ENCODE results near the gene TSHZ1.
A peak's percentile ranks its signal among the peaks of the same experiment; 100 is the strongest.

TSHZ1 gene

GRCh38 chr18:75165926-75166325, 44.7 kb upstream of the TSHZ1 start:
- Histone ChIP-seq H3K27ac (ENCODE audit: insufficient read depth in 1 of 2, low read depth in 1 of 2, low read length in 2 of 2, poor library complexity in 1 of 2, severe bottlenecking in 2 of 2) (no peak overlapping the region), H3K4me1 (ENCODE audit: control extremely low read depth in 1 of 4, control insufficient read depth in 4 of 4, insufficient read depth in 4 of 4, low read length in 3 of 4) (peaks cover 0 to 7% (median 0%) of the 10 kb centered on the region in 4 experiments), H3K4me3 (ENCODE audit: control insufficient read depth in 1 of 7, extremely low read depth in 1 of 7, insufficient read depth in 4 of 7, low read depth in 2 of 7, low read length in 6 of 7) (no peak overlapping the region), H3K9me3 (ENCODE audit: control extremely low read depth in 1 of 5, control insufficient read depth in 4 of 5, insufficient read depth in 2 of 5, low read depth in 1 of 5, low read length in 4 of 5) (peaks cover 0 to 3% (median 0%) of the 10 kb centered on the region in 5 experiments), H3K36me3 (ENCODE audit: control insufficient read depth in 4 of 4, insufficient read depth in 4 of 4, low read length in 3 of 4) (no peaks in the 10 kb centered on the region), H3K27me3 (replicated peaks in 2 of 5; ENCODE audit: control insufficient read depth in 4 of 5, insufficient read depth in 5 of 5, low read length in 4 of 5) (peaks cover 0 to 3% (median 0%) of the 10 kb centered on the region in 5 experiments)
- POLR2A ChIA-PET = no interaction called here
- WGBS (ENCODE audit: insufficient coverage) = 95% methylated on average over 6 of the region's 8 CpGs
- CTCF ChIA-PET = interaction anchor here (0.6 to 1.3 kb wide), 2 partner anchors 80 to 1547 kb away, joined by 3 to 4 read pairs; no protein-coding TSS in a partner anchor
- no peak for DNase-seq

GRCh38 chr18:75167137-75167536, 43.5 kb upstream of the TSHZ1 start:
- WGBS (ENCODE audit: insufficient coverage) = 100% methylated on average over 6 of the region's 10 CpGs
- Histone ChIP-seq H3K27me3 (replicated peaks in 2 of 5; ENCODE audit: control insufficient read depth in 4 of 5, insufficient read depth in 5 of 5, low read length in 4 of 5) (peaks cover 0 to 3% (median 0%) of the 10 kb centered on the region in 5 experiments), H3K4me3 (ENCODE audit: control insufficient read depth in 1 of 7, extremely low read depth in 1 of 7, insufficient read depth in 4 of 7, low read depth in 2 of 7, low read length in 6 of 7) (no peak overlapping the region), H3K36me3 (ENCODE audit: control insufficient read depth in 4 of 4, insufficient read depth in 4 of 4, low read length in 3 of 4) (no peaks in the 10 kb centered on the region), H3K9me3 (ENCODE audit: control extremely low read depth in 1 of 5, control insufficient read depth in 4 of 5, insufficient read depth in 2 of 5, low read depth in 1 of 5, low read length in 4 of 5) (peaks cover 0 to 3% (median 0%) of the 10 kb centered on the region in 5 experiments), H3K4me1 (ENCODE audit: control extremely low read depth in 1 of 4, control insufficient read depth in 4 of 4, insufficient read depth in 4 of 4, low read length in 3 of 4) (no peaks in the 10 kb centered on the region), H3K27ac (ENCODE audit: insufficient read depth in 1 of 2, low read depth in 1 of 2, low read length in 2 of 2, poor library complexity in 1 of 2, severe bottlenecking in 2 of 2) (no peak overlapping the region)
- ChIA-PET POLR2A (no interaction called here), CTCF (no interaction called here)
- DNase-seq = no peak

- H3K4me3 ChIP-seq (ENCODE audit: control insufficient read depth in 1 of 7, extremely low read depth in 1 of 7, insufficient read depth in 4 of 7, low read depth in 2 of 7, low read length in 6 of 7) = peak overlapping the region in 3 of 7 experiments; percentile 4 to 24 (median 23)
- no peaks in the 10 kb centered on the region for H3K4me1 ChIP-seq (ENCODE audit: control extremely low read depth in 1 of 4, control insufficient read depth in 4 of 4, insufficient read depth in 4 of 4, low read length in 3 of 4)
- no peak overlapping the region for H3K27ac ChIP-seq (ENCODE audit: insufficient read depth in 1 of 2, low read depth in 1 of 2, low read length in 2 of 2, poor library complexity in 1 of 2, severe bottlenecking in 2 of 2)
- DNase-seq = peak; percentile 29 to 59 (median 54)
- H3K36me3 ChIP-seq (ENCODE audit: control insufficient read depth in 4 of 4, insufficient read depth in 4 of 4, low read length in 3 of 4) = no peaks in the 10 kb centered on the region
- H3K27me3 ChIP-seq (replicated peaks in 2 of 5; ENCODE audit: control insufficient read depth in 4 of 5, insufficient read depth in 5 of 5, low read length in 4 of 5) = peaks cover 0 to 3% (median 0%) of the 10 kb centered on the region in 5 experiments
- ChIA-PET CTCF (no interaction called here), POLR2A (no interaction called here)
- 60% methylated on average over 21 of the region's 33 CpGs for WGBS (ENCODE audit: insufficient coverage)
- peaks cover 0 to 3% (median 0%) of the 10 kb centered on the region in 5 experiments for H3K9me3 ChIP-seq (ENCODE audit: control extremely low read depth in 1 of 5, control insufficient read depth in 4 of 5, insufficient read depth in 2 of 5, low read depth in 1 of 5, low read length in 4 of 5)
Measured at GRCh38 chr18:75167759-75168618, 42.6 kb upstream of the TSHZ1 start.

- POLR2A ChIA-PET = no interaction called here
- Histone ChIP-seq H3K9me3 (ENCODE audit: control extremely low read depth in 1 of 5, control insufficient read depth in 4 of 5, insufficient read depth in 2 of 5, low read depth in 1 of 5, low read length in 4 of 5) (peaks cover 0 to 3% (median 0%) of the 10 kb centered on the region in 5 experiments), H3K4me1 (ENCODE audit: control extremely low read depth in 1 of 4, control insufficient read depth in 4 of 4, insufficient read depth in 4 of 4, low read length in 3 of 4) (peaks cover 0 to 4% (median 3%) of the 10 kb centered on the region in 4 experiments), H3K4me3 (ENCODE audit: control insufficient read depth in 1 of 7, extremely low read depth in 1 of 7, insufficient read depth in 4 of 7, low read depth in 2 of 7, low read length in 6 of 7) (peak overlapping the region in 1 of 7 experiments; percentile 24), H3K27ac (ENCODE audit: insufficient read depth in 1 of 2, low read depth in 1 of 2, low read length in 2 of 2, poor library complexity in 1 of 2, severe bottlenecking in 2 of 2) (no peak overlapping the region), H3K36me3 (ENCODE audit: control insufficient read depth in 4 of 4, insufficient read depth in 4 of 4, low read length in 3 of 4) (no peaks in the 10 kb centered on the region), H3K27me3 (replicated peaks in 2 of 5; ENCODE audit: control insufficient read depth in 4 of 5, insufficient read depth in 5 of 5, low read length in 4 of 5) (peaks cover 0 to 3% (median 0%) of the 10 kb centered on the region in 5 experiments)
- WGBS (ENCODE audit: insufficient coverage) = 91% methylated on average over 5 of the region's 7 CpGs
- DNase-seq = no peak
- CTCF ChIA-PET = no interaction called here
Measured at GRCh38 chr18:75168619-75169018, 42.0 kb upstream of the TSHZ1 start.

GRCh38 chr18:75169411-75169810, 41.2 kb upstream of the TSHZ1 start:
- 96% methylated on average over 4 of the region's 9 CpGs for WGBS (ENCODE audit: insufficient coverage)
- H3K9me3 ChIP-seq (ENCODE audit: control extremely low read depth in 1 of 5, control insufficient read depth in 4 of 5, insufficient read depth in 2 of 5, low read depth in 1 of 5, low read length in 4 of 5) = peaks cover 0 to 3% (median 0%) of the 10 kb centered on the region in 5 experiments
- ChIA-PET CTCF (no interaction called here), POLR2A (no interaction called here)
- DNase-seq = no peak
- no peak overlapping the region for H3K4me3 ChIP-seq (ENCODE audit: control insufficient read depth in 1 of 7, extremely low read depth in 1 of 7, insufficient read depth in 4 of 7, low read depth in 2 of 7, low read length in 6 of 7)
- no peak overlapping the region for H3K27ac ChIP-seq (ENCODE audit: insufficient read depth in 1 of 2, low read depth in 1 of 2, low read length in 2 of 2, poor library complexity in 1 of 2, severe bottlenecking in 2 of 2)
- peaks cover 0 to 12% (median 8%) of the 10 kb centered on the region in 4 experiments for H3K4me1 ChIP-seq (ENCODE audit: control extremely low read depth in 1 of 4, control insufficient read depth in 4 of 4, insufficient read depth in 4 of 4, low read length in 3 of 4)
- peaks cover 0 to 3% (median 0%) of the 10 kb centered on the region in 5 experiments for H3K27me3 ChIP-seq (replicated peaks in 2 of 5; ENCODE audit: control insufficient read depth in 4 of 5, insufficient read depth in 5 of 5, low read length in 4 of 5)
- no peaks in the 10 kb centered on the region for H3K36me3 ChIP-seq (ENCODE audit: control insufficient read depth in 4 of 4, insufficient read depth in 4 of 4, low read length in 3 of 4)

GRCh38 chr18:75170022-75170789, 40.4 kb upstream of the TSHZ1 start:
- WGBS (ENCODE audit: insufficient coverage) = 94% methylated on average over 31 of the region's 34 CpGs
- Histone ChIP-seq H3K27ac (ENCODE audit: insufficient read depth in 1 of 2, low read depth in 1 of 2, low read length in 2 of 2, poor library complexity in 1 of 2, severe bottlenecking in 2 of 2) (no peak overlapping the region), H3K4me1 (ENCODE audit: control extremely low read depth in 1 of 4, control insufficient read depth in 4 of 4, insufficient read depth in 4 of 4, low read length in 3 of 4) (peaks cover 0 to 14% (median 9%) of the 10 kb centered on the region in 4 experiments), H3K36me3 (ENCODE audit: control insufficient read depth in 4 of 4, insufficient read depth in 4 of 4, low read length in 3 of 4) (no peaks in the 10 kb centered on the region), H3K27me3 (replicated peaks in 2 of 5; ENCODE audit: control insufficient read depth in 4 of 5, insufficient read depth in 5 of 5, low read length in 4 of 5) (peaks cover 0 to 3% (median 0%) of the 10 kb centered on the region in 5 experiments), H3K9me3 (ENCODE audit: control extremely low read depth in 1 of 5, control insufficient read depth in 4 of 5, insufficient read depth in 2 of 5, low read depth in 1 of 5, low read length in 4 of 5) (peaks cover 0 to 3% (median 0%) of the 10 kb centered on the region in 5 experiments), H3K4me3 (ENCODE audit: control insufficient read depth in 1 of 7, extremely low read depth in 1 of 7, insufficient read depth in 4 of 7, low read depth in 2 of 7, low read length in 6 of 7) (no peak overlapping the region)
- ChIA-PET CTCF (no interaction called here), POLR2A (interaction anchor here (0.6 kb wide), 1 partner anchor 936 kb away, joined by 4 read pairs; no protein-coding TSS in a partner anchor)
- no peak for DNase-seq

Data from common myeloid progenitor, CD34-positive (primary cell).